HG03342 (cell line): ENCODE data around the gene ESRRB.

ENCODE experiments used
- ATAC-seq: cut with Tn5 transposase; IDR thresholded peaks from one replicate; pipeline ENCODE4 v1.9.1; 2021; ENCODE audit warnings: mild to moderate bottlenecking, moderate library complexity; ENCODE audit not compliant: unreplicated experiment

The ESRRB gene

DNA sequence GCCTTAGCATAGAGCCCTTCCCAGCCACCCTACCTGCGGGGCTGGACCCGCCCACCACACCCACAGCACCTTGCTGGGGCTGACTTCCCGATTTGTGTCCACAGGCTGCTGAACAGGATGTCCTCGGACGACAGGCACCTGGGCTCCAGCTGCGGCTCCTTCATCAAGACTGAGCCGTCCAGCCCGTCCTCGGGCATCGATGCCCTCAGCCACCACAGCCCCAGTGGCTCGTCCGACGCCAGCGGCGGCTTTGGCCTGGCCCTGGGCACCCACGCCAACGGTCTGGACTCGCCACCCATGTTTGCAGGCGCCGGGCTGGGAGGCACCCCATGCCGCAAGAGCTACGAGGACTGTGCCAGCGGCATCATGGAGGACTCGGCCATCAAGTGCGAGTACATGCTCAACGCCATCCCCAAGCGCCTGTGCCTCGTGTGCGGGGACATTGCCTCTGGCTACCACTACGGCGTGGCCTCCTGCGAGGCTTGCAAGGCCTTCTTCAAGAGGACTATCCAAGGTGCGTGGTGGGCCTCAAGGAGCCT, 63.4 kb downstream of the ESRRB start:
- no peak for ATAC-seq

DNA sequence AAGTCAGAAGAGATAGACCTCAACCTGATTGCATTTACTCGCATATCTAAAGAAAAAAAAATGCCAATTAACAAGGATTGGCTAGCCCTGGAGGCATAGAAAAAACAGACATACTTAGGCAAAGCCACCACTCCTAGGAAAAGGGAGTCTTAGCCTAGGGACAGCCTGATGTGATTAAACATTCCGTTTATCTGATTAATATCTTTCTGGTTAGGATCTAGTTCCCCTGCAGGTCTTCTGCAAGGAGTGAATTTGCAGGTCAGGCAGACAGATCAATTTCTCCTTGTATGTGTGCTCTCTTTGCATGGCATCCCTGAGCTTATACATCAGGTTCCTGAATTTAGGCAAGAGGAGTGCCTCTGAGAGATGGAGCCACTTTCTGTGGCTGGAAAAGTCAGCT, 70.5 kb downstream of the ESRRB start:
- no peak for ATAC-seq

DNA sequence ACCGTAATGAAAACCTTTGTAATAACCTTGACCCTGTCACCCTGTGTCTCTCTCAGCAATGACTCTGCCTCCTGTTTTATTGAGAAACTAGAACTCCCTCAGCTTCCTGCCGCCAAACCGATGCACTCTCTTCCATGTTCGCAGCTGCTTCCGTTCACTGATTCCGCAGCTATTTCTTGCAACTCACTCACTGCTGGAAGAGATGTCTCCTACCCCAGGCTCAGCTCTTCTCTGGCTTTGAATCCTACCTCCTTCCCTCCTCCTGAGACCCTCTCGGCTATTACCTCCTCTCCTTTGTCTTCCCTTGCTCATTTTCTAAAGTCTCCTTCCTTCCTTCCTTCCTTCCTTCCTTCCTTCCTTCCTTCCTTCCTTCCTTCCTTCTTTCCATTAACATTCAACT, 71.0 kb downstream of the ESRRB start:
- no peak for ATAC-seq

DNA sequence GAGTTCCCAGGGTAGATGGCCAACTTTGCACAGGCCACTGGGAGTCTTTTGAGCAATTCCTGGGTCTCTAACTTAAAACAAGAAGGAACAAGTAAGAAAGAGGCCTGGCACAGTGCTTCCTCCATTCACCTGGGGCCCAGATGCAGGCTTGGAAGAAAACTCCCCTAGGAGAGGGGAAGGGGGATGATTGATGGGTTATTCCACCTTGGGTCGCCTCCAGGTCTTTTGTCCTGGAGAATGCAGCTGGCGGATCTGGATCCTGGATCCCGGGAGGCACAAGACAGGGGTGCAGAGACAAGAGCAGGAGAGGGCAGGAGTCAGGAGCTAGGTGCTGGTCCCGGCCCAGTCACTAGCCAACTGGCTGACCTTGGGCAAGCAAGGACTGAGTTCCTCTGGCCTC, 74.5 kb downstream of the ESRRB start:
- no peak for ATAC-seq

DNA sequence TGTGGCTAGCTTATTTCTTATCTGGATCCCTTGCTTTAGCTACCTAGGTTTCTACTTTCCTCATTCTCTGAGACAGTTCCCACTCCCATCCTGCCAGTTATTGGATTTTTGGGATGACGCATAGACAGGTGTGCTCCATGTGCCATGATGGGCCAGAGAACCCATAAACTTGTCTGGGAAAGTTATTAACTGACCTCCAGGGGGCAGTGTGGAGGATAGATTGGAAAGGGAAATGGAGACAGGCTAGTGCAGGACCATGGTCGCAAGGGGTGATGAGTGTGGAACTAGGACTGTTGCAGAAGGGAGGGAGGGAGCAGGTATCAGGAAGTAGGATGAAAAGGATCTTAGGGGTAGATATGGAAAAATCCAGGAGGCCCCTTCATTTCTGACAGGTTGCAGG, 80.3 kb downstream of the ESRRB start:
- no peak for ATAC-seq

DNA sequence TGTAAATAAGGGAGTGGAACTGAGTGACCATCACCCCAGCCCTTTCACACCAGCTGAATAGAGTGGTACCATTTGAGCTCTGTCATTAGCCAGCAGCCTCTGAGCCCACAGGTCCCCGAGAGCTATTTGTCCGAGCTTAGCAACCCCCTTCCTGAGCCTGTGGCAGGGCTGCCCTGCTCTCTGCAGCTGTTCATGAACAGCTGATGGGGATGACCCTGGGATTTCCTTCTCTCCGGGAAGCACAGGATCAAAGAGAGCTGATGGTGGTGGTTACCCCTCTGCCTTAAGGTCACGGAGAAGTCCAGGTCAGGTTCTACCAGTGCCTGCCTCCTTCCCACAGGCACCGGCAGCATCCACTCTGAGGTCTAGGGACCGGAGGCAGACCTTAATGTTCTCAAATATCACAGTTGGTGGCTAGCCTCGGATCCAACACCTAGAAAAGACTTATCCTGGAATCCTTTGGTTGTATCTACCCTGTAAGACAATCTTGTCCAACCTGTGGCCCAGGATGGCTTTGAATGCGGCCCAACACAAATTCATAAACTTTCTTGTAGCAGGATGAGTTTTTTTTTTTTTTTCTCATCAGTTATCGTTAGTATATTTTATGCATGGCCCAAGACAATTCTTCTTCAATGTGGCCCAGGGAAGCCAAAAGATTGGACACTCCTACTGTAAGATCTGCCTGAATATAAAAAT, 81.1 kb downstream of the ESRRB start:
- ATAC-seq, result no peak

DNA sequence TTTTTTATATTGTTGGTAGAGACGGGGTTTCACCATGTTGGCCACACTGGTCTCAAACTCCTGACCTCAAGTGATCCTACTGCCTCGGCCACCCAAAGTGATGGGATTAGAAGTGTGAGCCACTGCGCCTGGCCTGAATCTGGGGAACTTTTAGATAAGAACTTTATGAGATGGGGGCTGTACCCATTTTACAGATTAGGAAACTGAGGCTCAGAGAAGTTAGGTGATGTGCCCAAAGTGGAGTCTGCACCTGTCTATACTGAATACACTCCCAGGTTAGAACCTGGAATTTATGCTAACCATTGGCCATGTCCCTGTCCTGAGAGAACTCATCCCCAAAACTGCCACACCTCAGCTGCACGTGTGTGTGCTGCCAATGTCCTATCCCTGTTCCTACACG, 81.9 kb downstream of the ESRRB start:
- no peak for ATAC-seq

DNA sequence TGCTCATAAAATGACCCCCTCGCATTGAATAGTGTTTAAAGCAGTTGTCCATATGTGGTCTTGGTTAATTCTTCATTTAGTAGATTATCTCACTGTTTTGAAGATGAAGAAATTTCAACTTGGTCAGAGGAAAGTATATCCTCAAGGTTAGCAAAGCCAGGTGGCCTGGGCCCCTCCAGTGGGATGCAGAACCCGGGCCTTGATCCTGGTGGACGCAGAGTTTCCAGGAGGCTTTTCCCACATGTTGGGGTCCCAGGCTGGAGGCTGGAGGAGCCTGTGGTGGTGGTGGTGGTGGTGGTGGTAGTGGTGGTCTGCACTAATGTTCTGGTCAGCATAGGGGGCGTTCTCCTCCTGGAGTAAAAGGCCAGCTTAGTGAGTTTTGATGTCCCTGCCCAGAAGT, 85.9 kb downstream of the ESRRB start:
- no peak for ATAC-seq

DNA sequence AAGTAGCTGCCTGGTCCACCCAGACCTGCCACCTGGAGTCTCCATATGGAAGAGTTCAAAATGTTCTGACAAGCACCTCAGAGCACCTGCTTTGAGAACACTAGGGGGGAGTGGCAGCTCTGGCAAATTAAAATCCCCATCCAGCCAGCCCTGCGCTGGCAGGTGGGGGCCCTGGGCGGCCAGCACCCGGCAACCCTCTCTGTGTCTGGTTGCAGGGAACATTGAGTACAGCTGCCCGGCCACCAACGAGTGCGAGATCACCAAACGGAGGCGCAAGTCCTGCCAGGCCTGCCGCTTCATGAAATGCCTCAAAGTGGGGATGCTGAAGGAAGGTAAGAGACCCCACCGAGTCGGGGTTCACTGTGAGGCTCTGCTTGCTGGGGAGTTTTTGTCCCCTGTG, 86.4 kb downstream of the ESRRB start:
- no peak for ATAC-seq

DNA sequence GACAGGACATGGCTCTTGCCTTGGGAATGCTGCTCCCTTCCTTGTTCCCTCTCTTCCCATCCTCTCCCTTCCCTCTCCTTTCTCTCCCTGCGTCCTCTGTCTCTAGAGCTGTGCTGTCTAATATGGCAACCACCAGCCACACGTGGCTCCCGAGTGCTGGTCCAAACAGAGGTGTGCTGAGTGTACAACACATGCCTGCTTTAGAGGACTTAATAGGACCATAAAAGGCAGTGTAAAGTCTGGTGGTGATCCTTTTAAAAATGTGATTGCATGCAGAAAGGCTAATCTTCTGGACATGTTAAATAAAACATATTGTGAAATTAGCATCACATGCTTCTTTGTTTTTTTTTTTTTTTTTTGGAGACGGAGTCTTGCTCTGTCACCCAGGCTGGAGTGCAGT, 87.2 kb downstream of the ESRRB start:
- no peak for ATAC-seq

DNA sequence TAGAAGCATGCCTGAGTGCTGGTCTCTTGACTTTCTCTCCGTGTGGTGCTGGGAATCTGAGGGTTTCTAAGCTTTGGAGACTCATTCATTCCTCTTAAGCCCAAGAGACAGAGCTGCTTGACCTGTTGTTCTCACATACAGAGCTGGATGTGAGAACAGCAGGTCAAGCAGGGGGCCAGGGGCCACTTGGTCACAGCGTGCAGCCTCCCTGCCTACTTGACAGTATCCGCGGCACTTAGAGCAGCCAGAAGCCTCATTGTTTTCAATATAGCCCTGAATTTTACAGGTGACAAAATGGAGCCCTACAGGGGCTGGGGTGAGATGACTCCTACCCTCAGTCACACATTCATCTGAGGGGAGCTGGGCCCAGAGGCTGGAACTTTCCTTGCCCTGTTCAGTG, 88.9 kb downstream of the ESRRB start:
- no peak for ATAC-seq

DNA sequence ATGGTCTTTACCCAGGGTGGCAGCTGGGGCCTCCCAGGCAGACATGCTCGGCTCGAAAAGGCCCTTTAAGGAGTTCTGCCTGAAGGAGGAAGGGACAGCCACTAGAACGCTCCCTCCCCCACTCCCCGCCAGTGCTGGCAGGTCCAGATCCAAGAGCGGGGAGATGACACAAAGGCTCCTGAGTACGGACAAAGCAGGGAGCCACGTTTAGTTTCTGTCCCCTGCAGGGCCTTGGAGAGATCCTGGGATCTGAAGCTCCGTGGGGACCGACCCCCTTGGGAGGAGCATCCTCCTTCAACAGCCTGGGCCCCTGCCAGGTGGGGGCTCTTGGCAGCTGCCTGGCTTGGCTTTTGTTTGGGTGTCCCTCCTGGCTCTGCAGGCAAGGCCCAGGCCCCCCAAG, 89.7 kb downstream of the ESRRB start:
- ATAC-seq, result no peak

DNA sequence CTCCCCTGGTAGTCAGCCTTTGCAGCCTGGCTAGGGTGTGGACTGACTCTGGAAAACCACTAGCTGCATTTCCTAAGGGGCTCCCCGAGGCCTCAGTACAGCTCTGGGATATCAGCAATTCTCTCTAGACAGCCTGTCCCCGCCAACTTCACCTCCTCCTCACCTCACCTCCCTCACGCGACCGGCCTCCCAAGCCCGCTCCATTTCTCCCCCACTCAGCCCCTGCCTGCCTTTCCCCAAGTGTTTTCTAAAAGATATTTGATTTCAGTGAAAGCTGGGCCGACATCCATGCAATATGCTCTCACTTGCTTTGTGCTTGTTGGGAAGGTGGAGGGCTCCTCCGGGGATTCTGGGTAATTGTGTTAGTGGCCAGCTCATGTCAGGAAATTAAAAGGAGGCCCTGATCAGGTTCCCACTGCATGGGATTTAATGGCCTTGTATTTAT, 91.8 kb downstream of the ESRRB start:
- no peak for ATAC-seq

DNA sequence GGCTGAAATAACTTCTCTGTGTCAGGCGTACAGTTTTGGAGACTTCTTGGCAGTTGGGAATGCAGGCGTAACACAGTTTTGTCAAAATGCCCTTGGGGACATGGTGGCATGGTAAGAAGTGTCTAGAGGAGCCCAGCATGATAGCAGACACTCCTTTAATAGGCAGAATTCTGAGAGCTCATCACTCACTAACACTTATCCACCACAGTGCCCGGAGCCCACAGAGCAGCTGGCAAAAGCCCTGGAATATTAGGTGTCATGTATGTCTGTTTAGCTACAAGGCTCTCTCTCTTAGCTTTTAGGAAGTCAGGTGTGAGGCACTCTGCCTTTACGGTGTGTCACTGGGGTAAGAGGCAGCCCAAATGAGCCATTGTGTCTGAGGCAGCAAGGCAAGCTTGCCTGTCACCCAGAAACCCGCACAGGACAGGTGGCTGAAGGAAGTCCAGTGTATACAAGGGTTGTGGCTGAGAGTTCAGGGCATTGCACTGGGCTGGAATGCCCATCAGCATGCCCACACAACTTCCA, 96.3 kb downstream of the ESRRB start:
- no peak for ATAC-seq

DNA sequence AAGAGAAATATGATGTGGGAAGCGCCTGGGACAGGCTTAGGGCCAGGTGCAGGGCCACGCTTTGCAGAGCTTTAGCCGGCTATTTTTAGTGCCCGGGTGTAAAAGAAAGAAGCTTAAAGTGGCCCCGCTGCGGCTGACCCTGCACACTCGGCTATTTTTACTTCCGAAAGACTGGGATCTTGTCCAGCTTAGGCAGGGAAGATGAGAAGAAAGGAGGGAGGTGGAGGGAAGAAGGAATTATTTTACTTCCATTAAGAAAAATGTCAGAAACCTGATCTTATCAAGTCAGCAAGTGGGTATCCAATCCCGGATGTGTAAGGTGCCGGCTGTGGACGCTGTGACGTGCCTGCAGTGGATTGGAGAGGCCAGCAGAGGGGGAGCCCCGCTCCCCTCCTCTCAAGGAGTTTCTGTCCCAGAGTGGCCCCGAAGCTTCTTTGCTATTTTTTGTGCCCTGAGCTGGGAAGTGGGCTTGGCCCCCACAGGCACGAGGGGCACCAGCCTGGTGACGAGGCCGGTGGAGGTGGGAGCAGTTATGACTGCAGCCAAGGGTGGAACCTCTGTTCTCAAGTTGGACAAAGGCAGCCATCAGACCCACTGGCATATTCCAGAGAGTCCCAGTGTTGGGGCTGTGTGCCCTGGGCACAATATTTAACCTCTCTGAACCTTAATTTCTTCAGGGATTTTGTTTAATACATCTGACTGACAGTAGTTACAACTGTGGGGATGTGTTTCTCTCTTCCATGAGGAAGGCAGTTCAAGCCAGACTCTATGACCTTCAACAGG, 97.7 kb downstream of the ESRRB start:
- no peak for ATAC-seq

DNA sequence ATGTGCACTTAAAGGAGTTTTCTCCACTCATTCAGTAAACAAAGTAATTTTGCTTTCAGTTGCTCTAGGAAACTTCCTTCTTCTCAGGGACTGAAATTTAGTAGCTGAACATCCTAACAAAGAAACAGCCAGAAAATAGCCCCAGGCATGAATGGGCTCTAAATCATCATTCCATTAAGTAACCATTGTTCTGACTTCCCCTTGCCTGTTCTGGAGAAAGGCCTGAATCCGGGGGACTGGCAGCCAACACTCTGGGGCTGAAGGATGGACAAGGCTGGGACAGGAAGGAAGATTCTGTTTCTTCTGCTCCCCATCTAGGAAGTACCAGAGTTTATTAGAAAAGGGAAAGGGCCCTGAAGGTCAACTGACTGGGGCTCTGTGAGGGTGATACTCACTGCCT, 104.5 kb downstream of the ESRRB start:
- ATAC-seq, result no peak

DNA sequence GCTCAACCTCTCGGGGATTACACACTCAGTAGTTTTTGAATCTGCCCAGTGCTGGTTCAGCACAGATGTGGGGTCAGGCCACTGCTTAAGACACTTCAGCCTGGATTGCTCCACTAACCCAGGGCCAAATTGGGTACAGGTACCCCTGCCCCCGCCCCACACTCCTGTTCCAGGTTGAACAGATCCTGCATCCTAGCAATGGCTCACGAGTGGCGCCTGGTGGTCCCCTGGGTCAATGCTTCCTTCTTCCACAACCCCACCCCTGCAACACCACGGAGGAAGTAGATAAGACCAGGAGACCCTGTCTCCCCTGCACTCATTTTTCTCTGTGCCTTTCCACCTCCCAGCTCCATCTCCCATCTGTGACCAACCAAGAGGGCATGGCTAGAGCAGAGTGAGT, 108.4 kb downstream of the ESRRB start:
- no peak for ATAC-seq

DNA sequence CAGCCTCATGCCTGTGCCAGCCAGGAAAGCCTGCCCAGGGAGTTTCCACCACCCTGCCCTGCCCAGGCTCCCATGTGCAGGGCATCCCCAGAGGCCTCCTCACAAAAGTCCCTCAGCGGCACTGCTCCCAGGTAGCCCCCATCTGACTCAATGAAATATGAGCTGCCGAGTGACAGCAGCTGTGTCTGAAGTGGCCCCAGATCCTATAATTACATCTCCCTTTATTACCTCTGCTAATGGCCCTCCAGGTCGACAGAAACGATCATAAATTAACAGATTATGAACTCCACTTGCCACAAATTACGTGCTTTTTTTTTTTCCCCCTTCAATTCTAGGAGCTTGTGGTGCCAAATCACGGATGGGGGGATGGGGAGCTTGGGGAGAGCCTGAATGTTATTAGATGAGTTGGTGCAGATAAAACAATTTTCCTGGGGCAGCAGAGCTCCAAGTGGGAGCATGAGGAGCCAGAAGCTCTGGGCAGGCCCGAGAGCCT, 110.4 kb downstream of the ESRRB start:
- ATAC-seq, result no peak

DNA sequence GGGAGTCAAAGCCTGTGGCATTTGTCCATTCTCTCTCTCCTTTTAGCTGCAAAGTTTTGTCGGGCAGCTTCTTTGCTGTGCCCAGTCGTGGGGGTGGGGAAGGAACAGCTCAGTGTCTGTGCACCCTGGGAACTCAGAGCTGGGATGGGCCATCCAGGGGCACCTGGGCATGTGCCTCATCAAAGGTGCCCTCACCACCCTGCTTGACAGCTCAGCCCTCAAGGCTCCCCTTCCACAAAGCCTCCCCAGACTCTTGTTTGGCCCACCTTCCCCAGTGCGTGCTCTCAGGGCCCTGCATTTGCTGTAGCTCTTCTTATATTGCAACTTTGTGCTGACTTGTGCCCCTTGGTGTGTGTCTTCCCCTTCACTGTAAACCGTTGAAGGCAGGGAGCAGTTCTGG, 112.6 kb downstream of the ESRRB start:
- no peak for ATAC-seq

DNA sequence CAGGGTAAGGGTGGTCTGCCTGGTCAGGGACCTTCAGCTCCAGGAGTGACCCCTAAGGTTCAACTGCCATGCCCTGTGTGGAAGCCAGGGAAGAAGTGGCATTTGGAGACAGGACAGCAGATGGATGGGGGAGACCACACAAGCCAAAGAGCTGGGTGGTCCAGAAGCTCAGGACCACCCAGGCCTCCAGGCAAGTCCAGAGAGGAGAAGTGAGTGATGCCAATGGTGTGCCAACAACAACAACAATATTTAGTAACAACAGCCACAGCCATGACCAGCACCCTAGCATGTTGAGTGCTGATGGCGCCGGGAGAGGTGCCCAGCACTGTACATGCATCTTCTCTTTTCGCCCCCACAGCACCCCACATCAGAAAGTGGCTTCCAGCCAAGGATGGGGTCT, 113.7 kb downstream of the ESRRB start:
- no peak for ATAC-seq

DNA sequence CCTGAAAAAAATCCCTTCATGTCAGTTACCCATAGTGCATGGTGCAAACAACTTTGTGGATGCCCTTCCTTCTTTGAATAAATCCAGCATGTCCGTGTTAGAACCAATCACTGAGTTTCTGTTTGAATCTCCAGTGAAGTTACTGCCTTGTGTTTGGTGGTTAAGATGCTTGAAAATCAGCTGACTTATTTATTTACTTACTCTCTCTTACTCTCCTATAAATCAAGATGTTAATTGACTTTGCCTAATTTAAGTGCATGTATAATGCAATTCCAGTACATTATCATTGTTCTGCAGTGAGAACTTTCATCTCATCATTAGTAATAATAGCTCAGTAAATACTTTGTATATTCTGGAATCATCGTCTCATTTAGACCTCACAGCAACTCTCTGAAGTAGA, 114.2 kb downstream of the ESRRB start:
- no peak for ATAC-seq

DNA sequence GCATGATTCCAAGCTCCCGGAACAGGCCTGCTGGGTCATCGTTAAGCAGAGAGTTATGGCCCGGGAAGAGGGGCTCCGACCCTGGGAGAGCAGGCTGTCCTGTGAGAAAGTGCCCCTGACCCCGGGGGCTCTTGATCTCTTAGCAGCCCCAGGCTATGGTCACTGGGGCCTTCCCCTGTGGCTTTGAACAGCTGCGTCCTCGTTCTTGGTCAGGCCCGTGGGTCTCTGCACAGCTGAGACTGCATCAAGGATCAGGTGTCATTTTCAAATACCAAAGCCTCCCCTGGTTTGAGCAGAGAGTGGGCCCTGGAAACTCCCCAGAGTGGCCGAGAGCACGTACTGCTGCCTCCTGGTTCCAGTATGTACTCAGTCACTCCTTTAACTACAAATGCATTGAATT, 114.8 kb downstream of the ESRRB start:
- ATAC-seq, result no peak
